H1 (cell line): ENCODE results near the gene CTDSP1. TPM values are rescaled to one million over a fixed set of nuclear protein-coding genes. Genes with fewer than 3 reads are reported as not detected.

Experiments
- CTCF ChIA-PET: fragments of 300-600 bp; sonication (Branson Sonifier 250); formaldehyde crosslinking; loops from one replicate; lab custom pipeline; 2021; ENCODE audit not compliant: partially characterized antibody; lab: Charles Lee
- POLR2A ChIA-PET: fragments of 300-600 bp; sonication (Branson Sonifier 250); formaldehyde crosslinking; loops from one replicate; lab custom pipeline; 2021; ENCODE audit warnings: inconsistent platforms; ENCODE audit not compliant: partially characterized antibody; lab: Charles Lee
- DNase-seq, 2 experiments: peaks; one replicate each; pipeline versions ENCODE4 v3.0.0 to v3.0.0-alpha.2; 2010 to 2022; ENCODE audit warnings: low spot score in 2 of 2, low read depth in 1 of 2, mixed read lengths in 1 of 2
- FAIRE-seq: peaks from 2 replicates; lab custom pipeline; 2011; peaks lifted over from hg19 to GRCh38; lab: Jason Lieb, UNC
- H2AFZ ChIP-seq: 2 replicates; pipeline ENCODE4 v1.8.1; 2012; ENCODE audit warnings: low read length, inconsistent platforms
- H2AK5ac ChIP-seq: 2 replicates; pipeline ENCODE4 v1.6.1; 2013; ENCODE audit warnings: low read depth, low read length
- H2BK120ac ChIP-seq: replicated peaks from 2 replicates; pipeline ENCODE3; 2013; ENCODE audit warnings: low read depth, low read length, inconsistent platforms
- H2BK12ac ChIP-seq: 2 replicates; pipeline ENCODE4 v1.6.1; 2013; ENCODE audit warnings: low read depth, low read length
- H2BK15ac ChIP-seq: 2 replicates; pipeline ENCODE4 v1.6.1; 2013; ENCODE audit warnings: low read length
- H2BK20ac ChIP-seq: 2 replicates; pipeline ENCODE4 v1.6.1; 2013; ENCODE audit warnings: low read length
- H2BK5ac ChIP-seq: 2 replicates; pipeline ENCODE4 v1.6.1; 2013; ENCODE audit warnings: low read depth, low read length
- H3K14ac ChIP-seq: 2 replicates; pipeline ENCODE4 v1.6.1; 2013; ENCODE audit warnings: inconsistent platforms; ENCODE audit not compliant: insufficient read length
- H3K18ac ChIP-seq: 2 replicates; pipeline ENCODE4 v1.6.1; 2013; ENCODE audit warnings: low read length; ENCODE audit errors: extremely low read depth
- H3K23ac ChIP-seq: 2 replicates; pipeline ENCODE4 v1.6.1; 2013; ENCODE audit warnings: inconsistent platforms; ENCODE audit not compliant: insufficient read length
- H3K23me2 ChIP-seq: 2 replicates; pipeline ENCODE4 v1.6.1; 2013; ENCODE audit warnings: low read depth, low read length
- H3K27ac ChIP-seq: 2 replicates; pipeline ENCODE4 v1.6.1; 2011; ENCODE audit warnings: low read depth, low read length, inconsistent platforms
- H3K27me3 ChIP-seq, 4 experiments: replicated peaks in 1 of 4; 1 replicate in 1 of 4; 2 replicates in 3 of 4; pipeline versions ENCODE4 v1.6.1 to v1.8.1; 2011 to 2013; ENCODE audit warnings: low read length in 3 of 4, mild to moderate bottlenecking in 3 of 4, inconsistent platforms in 2 of 4, mixed read lengths in 2 of 4, moderate library complexity in 1 of 4; ENCODE audit not compliant: control insufficient read depth in 3 of 4, insufficient read depth in 3 of 4; ENCODE audit errors: extremely low read depth in 1 of 4
- H3K36me3 ChIP-seq, 4 experiments: 2 replicates each; pipeline versions ENCODE4 v1.6.1 to v1.8.1; 2011 to 2013; ENCODE audit warnings: mild to moderate bottlenecking in 4 of 4, low read length in 3 of 4, moderate library complexity in 2 of 4, control low read depth in 1 of 4, inconsistent platforms in 1 of 4; ENCODE audit not compliant: insufficient read depth in 4 of 4, control insufficient read depth in 2 of 4
- H3K4ac ChIP-seq: replicated peaks from 2 replicates; pipeline ENCODE3; 2013; ENCODE audit warnings: low read length, low read depth, mixed read lengths, inconsistent platforms; ENCODE audit not compliant: insufficient read length
- H3K4me1 ChIP-seq, 4 experiments: replicated peaks in 1 of 4; 1 replicate in 1 of 4; 2 replicates in 3 of 4; pipeline versions ENCODE4 v1.6.1 to v1.8.1; 2011 to 2013; ENCODE audit warnings: low read length in 3 of 4, inconsistent platforms in 2 of 4, mixed read lengths in 1 of 4; ENCODE audit not compliant: insufficient read depth in 4 of 4, control insufficient read depth in 3 of 4
- H3K4me2 ChIP-seq, 2 experiments: 2 replicates each; pipeline versions ENCODE4 v1.6.1 to v1.8.1; 2011 to 2013; ENCODE audit warnings: low read depth in 2 of 2, low read length in 2 of 2, control low read depth in 1 of 2, inconsistent platforms in 1 of 2, mild to moderate bottlenecking in 1 of 2; ENCODE audit not compliant: insufficient read depth in 1 of 2
- H3K4me3 ChIP-seq, 4 experiments: fragments of 200-600, 300-600 bp in 1 of 4; sonication (generic), shearing (Covaris generic), sonication (Bioruptor Twin) in 1 of 4; 2 replicates each; pipeline versions ENCODE4 v1.5.1 to v1.8.1; 2011 to 2016; ENCODE audit warnings: low read length in 4 of 4, low read depth in 3 of 4, control low read depth in 2 of 4, inconsistent platforms in 2 of 4, mild to moderate bottlenecking in 2 of 4, mixed read lengths in 1 of 4, moderate library complexity in 1 of 4; ENCODE audit not compliant: insufficient read depth in 2 of 4; ENCODE audit errors: extremely low read depth in 1 of 4
- H3K56ac ChIP-seq: replicated peaks from 2 replicates; pipeline ENCODE3; 2013; ENCODE audit warnings: low read depth, mild to moderate bottlenecking, mixed read lengths, low read length, inconsistent platforms; ENCODE audit not compliant: insufficient read length
- H3K79me1 ChIP-seq: 2 replicates; pipeline ENCODE4 v1.6.1; 2013; ENCODE audit warnings: low read depth, low read length, control low read depth
- H3K79me2 ChIP-seq, 2 experiments: 2 replicates each; pipeline versions ENCODE4 v1.6.1 to v1.8.1; 2012 to 2013; ENCODE audit warnings: low read length in 2 of 2, mild to moderate bottlenecking in 2 of 2, inconsistent platforms in 1 of 2; ENCODE audit not compliant: insufficient read depth in 2 of 2, control insufficient read depth in 1 of 2
- H3K9ac ChIP-seq, 4 experiments: replicated peaks in 1 of 4; 1 replicate in 1 of 4; 2 replicates in 3 of 4; pipeline versions ENCODE4 v1.6.1 to v1.8.1; 2011 to 2013; ENCODE audit warnings: low read depth in 3 of 4, low read length in 3 of 4, control low read depth in 2 of 4, mild to moderate bottlenecking in 2 of 4, moderate library complexity in 2 of 4, inconsistent platforms in 1 of 4; ENCODE audit errors: extremely low read depth in 1 of 4
- H3K9me3 ChIP-seq, 2 experiments: 2 replicates each; pipeline versions ENCODE4 v1.6.1 to v1.8.1; 2012 to 2013; ENCODE audit warnings: mild to moderate bottlenecking in 2 of 2, moderate library complexity in 2 of 2, control low read depth in 1 of 2, inconsistent platforms in 1 of 2, low read depth in 1 of 2, low read length in 1 of 2, mixed read lengths in 1 of 2; ENCODE audit not compliant: insufficient read depth in 2 of 2
- H4K20me1 ChIP-seq, 2 experiments: replicated peaks in 1 of 2; 2 replicates each; pipeline versions ENCODE3 to v1.8.1; 2011 to 2013; ENCODE audit warnings: inconsistent platforms in 2 of 2, low read length in 2 of 2, mild to moderate bottlenecking in 1 of 2; ENCODE audit not compliant: insufficient read depth in 2 of 2, control insufficient read depth in 1 of 2
- H4K5ac ChIP-seq: 2 replicates; pipeline ENCODE4 v1.6.1; 2013; ENCODE audit warnings: low read length, low read depth, mixed read lengths, inconsistent platforms; ENCODE audit not compliant: insufficient read length
- H4K8ac ChIP-seq: 2 replicates; pipeline ENCODE4 v1.8.0; 2013; ENCODE audit warnings: mild to moderate bottlenecking, moderate library complexity, low read length, inconsistent platforms; ENCODE audit not compliant: insufficient read depth; ENCODE audit errors: extremely low read depth
- H4K91ac ChIP-seq: replicated peaks from 2 replicates; pipeline ENCODE3; 2013; ENCODE audit warnings: low read length, mixed read lengths, inconsistent platforms; ENCODE audit not compliant: insufficient read length
- CBX8 ChIP-seq: fragments of 300-800, 300-1000 bp; sonication (generic); IDR thresholded peaks from 2 replicates; pipeline ENCODE4 v1.7.1; 2016; ENCODE audit warnings: low read depth, low read length, borderline replicate concordance
- CTBP2 ChIP-seq: IDR thresholded peaks from 2 replicates; pipeline ENCODE4 v1.7.0; 2011; ENCODE audit warnings: borderline replicate concordance, mild to moderate bottlenecking, moderate library complexity, mixed read lengths, low read length; ENCODE audit not compliant: insufficient read depth, insufficient read length
- EZH2 ChIP-seq: fragments of 200-600 bp; sonication (generic); IDR thresholded peaks from 2 replicates; pipeline ENCODE4 v1.7.1; 2012; ENCODE audit warnings: low read depth, mild to moderate bottlenecking, moderate library complexity, low read length, inconsistent platforms; ENCODE audit not compliant: severe bottlenecking
- FOSL1 ChIP-seq: IDR thresholded peaks from 2 replicates; pipeline ENCODE4 v1.6.1; 2011; ENCODE audit warnings: mild to moderate bottlenecking, low read depth, low read length, moderate library complexity; ENCODE audit not compliant: insufficient read depth
- HDAC2 ChIP-seq, 2 experiments: fragments of 300-600 bp in 1 of 2; sonication (generic) in 1 of 2; IDR thresholded peaks; 2 replicates each; pipeline ENCODE4 v1.6.1; 2011 to 2012; ENCODE audit warnings: low read depth in 2 of 2, low read length in 2 of 2, mild to moderate bottlenecking in 2 of 2, moderate library complexity in 2 of 2, borderline replicate concordance in 1 of 2, inconsistent platforms in 1 of 2
- KDM4A ChIP-seq: IDR thresholded peaks from one replicate; pipeline ENCODE4 v1.7.1; 2012; ENCODE audit warnings: low read depth, mild to moderate bottlenecking, moderate library complexity, low read length, inconsistent platforms; ENCODE audit not compliant: severe bottlenecking
- NRF1 ChIP-seq: IDR thresholded peaks from 2 replicates; pipeline ENCODE4 v1.6.1; 2011; ENCODE audit warnings: mild to moderate bottlenecking, low read depth, low read length, improper control_type of control experiment
- POLR2A ChIP-seq, 2 experiments: IDR thresholded peaks; 1 replicate in 1 of 2; 2 replicates in 1 of 2; pipeline ENCODE4 v1.6.1; 2011; ENCODE audit warnings: low read depth in 2 of 2, low read length in 2 of 2, mild to moderate bottlenecking in 2 of 2; ENCODE audit errors: control extremely low read depth in 1 of 2
- RBBP5 ChIP-seq: IDR thresholded peaks from 2 replicates; pipeline ENCODE4 v1.7.1; 2012; ENCODE audit warnings: low read depth, mild to moderate bottlenecking, inconsistent platforms, low read length, moderate library complexity, borderline replicate concordance
- SP4 ChIP-seq: IDR thresholded peaks from 2 replicates; pipeline ENCODE4 v1.6.1; 2012; ENCODE audit warnings: low read length, inconsistent platforms
- SRF ChIP-seq: IDR thresholded peaks from 2 replicates; pipeline ENCODE4 v1.6.1; 2011; ENCODE audit warnings: mild to moderate bottlenecking, low read depth, low read length, moderate library complexity
- WGBS, 2 experiments: shearing (Covaris generic) in 1 of 2; methylation state at CpG; one replicate each; pipeline versions ENCODE4 v1.1.6 to v1.1.7; 2013 to 2015; ENCODE audit warnings: low lambda C conversion rate in 2 of 2, mixed read lengths in 2 of 2, inconsistent platforms in 1 of 2, low coverage in 1 of 2, missing lambda C conversion rate in 1 of 2; ENCODE audit not compliant: insufficient replicate concordance in 2 of 2, insufficient coverage in 1 of 2, insufficient read length in 1 of 2; ENCODE audit errors: extremely low coverage in 1 of 2, missing lambda C conversion rate in 1 of 2; 5-methylcytosine and 5-hydroxymethylcytosine counted together
- polyA plus RNA-seq, 7 experiments: library from polyadenylated mRNA; depleted of rRNA in 3 of 7; stranded (reverse) in 5 of 7; unstranded in 2 of 7; fragments of >200 nt in 5 of 7; fragments of 200-250 nt in 2 of 7; gene quantifications; 1 replicate in 5 of 7; 2 replicates in 1 of 7; 4 replicates in 1 of 7; pipeline versions ENCODE4 v1.2.1 to v1.2.3, GENCODE V29; 2011 to 2013; ENCODE audit warnings: missing spikeins in 2 of 7, mixed read lengths in 2 of 7
- total RNA-seq: library from RNA; stranded (reverse); fragmentation: NEBNext Ultra II Directional; extraction: Animal tissue kit (Norgen Biotek cat#: 25700); gene quantifications from 2 replicates; pipeline ENCODE4 v1.2.1, GENCODE V29; 2021
- TF ChIP-seq, protein P1 (sequence below): IDR thresholded peaks from 2 replicates; pipeline ENCODE4 v1.6.1; 2012; ENCODE audit warnings: low read length, inconsistent platforms

CTDSP1 gene
- total and polyA plus RNA-seq, 2 of the 8 experiments (the other 6 are each of a cell fraction or from before 2014, with no cell fraction given), result 20.3 to 35.2 TPM

DNA sequence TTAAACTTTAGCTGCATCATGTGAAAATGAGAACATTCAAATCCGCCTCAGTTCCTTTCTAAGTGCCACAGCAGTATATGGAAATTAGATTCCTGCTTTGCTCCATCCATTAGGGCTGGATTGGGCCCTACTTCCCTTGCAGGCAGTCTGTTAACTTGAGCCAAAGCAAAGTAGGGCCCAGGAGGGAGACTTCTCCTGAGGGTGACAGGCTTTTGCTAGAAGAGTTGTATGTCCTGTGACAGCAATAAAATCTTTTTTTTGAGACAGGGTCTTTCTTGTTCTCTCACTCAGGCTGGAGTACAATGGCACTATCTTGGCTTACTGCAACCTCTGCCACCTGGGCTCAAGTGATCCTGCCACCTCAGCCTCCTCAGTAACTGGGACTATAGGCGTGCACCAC lies 47.4 kb downstream of the CTDSP1 start:
- H3K36me3 ChIP-seq, result peaks cover 0 to 19% (median 7%) of the 10 kb centered on the region in 4 experiments; a peak in 6 of 8 replicates
- H4K5ac ChIP-seq, result no peak overlapping the region
- no peak overlapping the region for H2BK5ac ChIP-seq
- no peaks in the 10 kb centered on the region for H3K79me1 ChIP-seq
- no peak overlapping the region for H3K27ac ChIP-seq
- H3K56ac ChIP-seq, result no peak overlapping the region
- no peaks in the 10 kb centered on the region for H4K20me1 ChIP-seq
- H2BK120ac ChIP-seq, result no peak overlapping the region
- no peak overlapping the region for H2AK5ac ChIP-seq
- no peak overlapping the region for H2BK15ac ChIP-seq
- no peak overlapping the region for H3K23ac ChIP-seq
- H4K91ac ChIP-seq, result no peak overlapping the region
- no peak overlapping the region for H2BK12ac ChIP-seq
- H3K27me3 ChIP-seq, result no peaks in the 10 kb centered on the region
- H3K4me1 ChIP-seq, result no peaks in the 10 kb centered on the region
- no peak overlapping the region for H3K4ac ChIP-seq
- 95% methylated on average over 2 of the region's 2 CpGs; no CpG with 5 or more reads in 1 of the 2 experiments for WGBS, 2 experiments
- no peaks in the 10 kb centered on the region for H3K23me2 ChIP-seq
- no peaks in the 10 kb centered on the region for H3K9me3 ChIP-seq
- CTCF ChIA-PET, result interaction anchor here (0.7 to 1.1 kb wide), 3 partner anchors 19 to 1417 kb away, joined by 3 to 4 read pairs (median 3); no protein-coding TSS in a partner anchor
- H3K14ac ChIP-seq, result no peak overlapping the region
- H2BK20ac ChIP-seq, result no peak overlapping the region
- H3K9ac ChIP-seq, result no peak overlapping the region
- DNase-seq, result no peak
- POLR2A ChIA-PET, result no interaction called here
- no peak overlapping the region for H3K18ac ChIP-seq
- no peak overlapping the region for H3K4me2 ChIP-seq
- H3K79me2 ChIP-seq, result no peaks in the 10 kb centered on the region
- no peak overlapping the region for H4K8ac ChIP-seq
- no peak overlapping the region for H3K4me3 ChIP-seq
- FAIRE-seq, result no peak
- no peak overlapping the region for H2AFZ ChIP-seq
- TF ChIP-seq POLR2A (IDR thresholded peaks at IDR 0.05; ENCODE audit: control extremely low read depth in 1 of 2, low read depth in 2 of 2, low read length in 2 of 2), result no peak
- no peak for TF ChIP-seq EZH2
- no peak for TF ChIP-seq KDM4A
- no peak for TF ChIP-seq CBX8
- TF ChIP-seq SP4, result no peak
- TF ChIP-seq HDAC2 (IDR thresholded peaks at IDR 0.05; ENCODE audit: borderline replicate concordance in 1 of 2, low read depth in 2 of 2, low read length in 2 of 2), result no peak
- TF ChIP-seq, protein P1, sequence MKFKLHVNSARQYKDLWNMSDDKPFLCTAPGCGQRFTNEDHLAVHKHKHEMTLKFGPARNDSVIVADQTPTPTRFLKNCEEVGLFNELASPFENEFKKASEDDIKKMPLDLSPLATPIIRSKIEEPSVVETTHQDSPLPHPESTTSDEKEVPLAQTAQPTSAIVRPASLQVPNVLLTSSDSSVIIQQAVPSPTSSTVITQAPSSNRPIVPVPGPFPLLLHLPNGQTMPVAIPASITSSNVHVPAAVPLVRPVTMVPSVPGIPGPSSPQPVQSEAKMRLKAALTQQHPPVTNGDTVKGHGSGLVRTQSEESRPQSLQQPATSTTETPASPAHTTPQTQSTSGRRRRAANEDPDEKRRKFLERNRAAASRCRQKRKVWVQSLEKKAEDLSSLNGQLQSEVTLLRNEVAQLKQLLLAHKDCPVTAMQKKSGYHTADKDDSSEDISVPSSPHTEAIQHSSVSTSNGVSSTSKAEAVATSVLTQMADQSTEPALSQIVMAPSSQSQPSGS, result no peak
- TF ChIP-seq CTBP2, result no peak
- TF ChIP-seq RBBP5, result no peak
- no peak for TF ChIP-seq NRF1
- TF ChIP-seq FOSL1, result no peak
- no peak for TF ChIP-seq SRF
